ENCODE measurements around the gene PHLDA3. TPM values are rescaled to one million over a fixed set of nuclear protein-coding genes. Genes with fewer than 3 reads are reported as not detected.

PHLDA3 gene
- total and polyA plus RNA-seq, 2 donors (not counting 3 experiments of a cell fraction or from before 2014, with no cell fraction given) = 21.4 to 29.5 TPM

DNA sequence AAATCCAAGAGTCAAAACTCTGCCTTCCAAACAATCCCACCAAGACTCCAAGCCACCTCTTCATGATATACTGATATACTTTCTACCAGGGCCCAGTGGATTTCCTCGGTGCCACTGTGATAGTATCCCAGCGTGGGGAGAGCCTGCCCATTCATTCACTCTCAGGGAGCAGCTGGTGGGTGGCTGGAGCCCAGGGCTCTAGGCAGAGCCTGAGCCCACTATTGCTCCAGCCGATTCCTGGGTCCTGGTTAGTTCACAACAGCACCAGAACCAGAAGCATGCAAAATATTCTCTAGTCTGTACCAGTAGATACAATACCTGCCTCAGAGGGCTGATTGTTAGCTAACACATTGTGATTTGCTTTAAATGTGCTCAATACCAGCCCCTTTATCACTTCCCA, 37.1 kb upstream of the PHLDA3 start:
- Histone ChIP-seq H3K4me1 (ENCODE audit: control insufficient read depth, extremely low read depth, insufficient read depth, low read length) (peaks cover 51% of the 10 kb centered on the region), H3K79me2 (ENCODE audit: control insufficient read depth, insufficient read depth, low read length) (peaks cover 56% of the 10 kb centered on the region), H3K4me3 (replicated peaks in 1 of 3; ENCODE audit: insufficient read depth in 1 of 3, low read depth in 1 of 3, low read length in 3 of 3) (peak overlapping the region; percentile 47 to 84 (median 72)), H3K4me2 (ENCODE audit: insufficient read depth, low read length) (peak overlapping the region; percentile 81), H3K9me3 (replicated peaks; ENCODE audit: control insufficient read depth, insufficient read depth, low read length) (no peaks in the 10 kb centered on the region), H3K9me1 (replicated peaks; ENCODE audit: control insufficient read depth, extremely low read depth, insufficient read depth, low read length) (no peaks in the 10 kb centered on the region), H3K36me3 (ENCODE audit: control insufficient read depth in 2 of 2, extremely low read depth in 1 of 2, insufficient read depth in 2 of 2, low read length in 2 of 2) (no peaks in the 10 kb centered on the region), H4K20me1 (replicated peaks; ENCODE audit: control insufficient read depth, extremely low read depth, insufficient read depth, low read length) (no peaks in the 10 kb centered on the region), H3K27ac (ENCODE audit: insufficient read depth, low read depth, low read length) (peak overlapping the region; percentile 89), H2AFZ (ENCODE audit: low read depth, low read length) (no peak overlapping the region), H3K27me3 (ENCODE audit: control insufficient read depth in 2 of 2, insufficient read depth in 2 of 2, low read length in 2 of 2) (no peaks in the 10 kb centered on the region), H3K9ac (replicated peaks; ENCODE audit: extremely low read depth, insufficient read depth, low read length) (peak overlapping the region; percentile 88)
- TF ChIP-seq FOS (IDR thresholded peaks at IDR 0.05; ENCODE audit: borderline replicate concordance, insufficient read depth, low read length) (no peak), MYC (IDR thresholded peaks at IDR 0.05; ENCODE audit: low read depth, low read length) (no peak), POLR2A (IDR thresholded peaks at IDR 0.05; ENCODE audit: low read depth, low read length) (no peak), POLR2AphosphoS5 (IDR thresholded peaks at IDR 0.05; ENCODE audit: insufficient read depth, low read depth, low read length) (no peak), EZH2 (IDR thresholded peaks at IDR 0.05; ENCODE audit: borderline replicate concordance, low read depth, low read length, severe bottlenecking) (no peak), JUN (IDR thresholded peaks at IDR 0.05; ENCODE audit: borderline replicate concordance, insufficient read depth, insufficient read length, low read depth) (no peak), GATA2 (IDR thresholded peaks at IDR 0.05; ENCODE audit: insufficient read depth, insufficient read length, low read depth, low read length) (no peak)
- TF ChIP-seq, protein P1, sequence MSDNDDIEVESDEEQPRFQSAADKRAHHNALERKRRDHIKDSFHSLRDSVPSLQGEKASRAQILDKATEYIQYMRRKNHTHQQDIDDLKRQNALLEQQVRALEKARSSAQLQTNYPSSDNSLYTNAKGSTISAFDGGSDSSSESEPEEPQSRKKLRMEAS (IDR thresholded peaks at IDR 0.05; ENCODE audit: insufficient read depth, insufficient read length) = no peak
- TF ChIP-seq, protein P2, sequence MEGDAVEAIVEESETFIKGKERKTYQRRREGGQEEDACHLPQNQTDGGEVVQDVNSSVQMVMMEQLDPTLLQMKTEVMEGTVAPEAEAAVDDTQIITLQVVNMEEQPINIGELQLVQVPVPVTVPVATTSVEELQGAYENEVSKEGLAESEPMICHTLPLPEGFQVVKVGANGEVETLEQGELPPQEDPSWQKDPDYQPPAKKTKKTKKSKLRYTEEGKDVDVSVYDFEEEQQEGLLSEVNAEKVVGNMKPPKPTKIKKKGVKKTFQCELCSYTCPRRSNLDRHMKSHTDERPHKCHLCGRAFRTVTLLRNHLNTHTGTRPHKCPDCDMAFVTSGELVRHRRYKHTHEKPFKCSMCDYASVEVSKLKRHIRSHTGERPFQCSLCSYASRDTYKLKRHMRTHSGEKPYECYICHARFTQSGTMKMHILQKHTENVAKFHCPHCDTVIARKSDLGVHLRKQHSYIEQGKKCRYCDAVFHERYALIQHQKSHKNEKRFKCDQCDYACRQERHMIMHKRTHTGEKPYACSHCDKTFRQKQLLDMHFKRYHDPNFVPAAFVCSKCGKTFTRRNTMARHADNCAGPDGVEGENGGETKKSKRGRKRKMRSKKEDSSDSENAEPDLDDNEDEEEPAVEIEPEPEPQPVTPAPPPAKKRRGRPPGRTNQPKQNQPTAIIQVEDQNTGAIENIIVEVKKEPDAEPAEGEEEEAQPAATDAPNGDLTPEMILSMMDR (IDR thresholded peaks at IDR 0.05; ENCODE audit: extremely low read depth in 1 of 2, insufficient read depth in 1 of 2, low read depth in 1 of 2, low read length in 2 of 2) = no peak
- CTCF ChIA-PET = interaction anchor here (26.3 kb wide), 1 partner anchor 15 kb away, joined by 1317 read pairs; no protein-coding TSS in a partner anchor
- POLR2A ChIA-PET = interaction anchor here (0.9 to 7.8 kb wide), 6 partner anchors 10 to 44 kb away, joined by 3 to 124 read pairs (median 6); partner anchors contain the start of gene NAV1
- FAIRE-seq = no peak
- BruUV-seq (replicated peaks) = no TSS peak
- DNase-seq (ENCODE audit: low read depth, low spot score) = peak; percentile 36
- dilution Hi-C loops (cut with MboI; ENCODE audit: extremely low pct_ligation_motif_present, low sequenced_read_pairs) (no loop called here), intact Hi-C loops (cut with micrococcal nuclease) (no loop called here)
